OCI-LY7 (cell line): ENCODE data around the gene DBF4B. TPM values are rescaled to one million over a fixed set of nuclear protein-coding genes. Genes with fewer than 3 reads are reported as not detected.

ENCODE experiments used
- BruUV-seq: library from RNA; stranded (reverse); fragments of 400-500 nt; replicated peaks from 2 replicates; lab custom pipeline; 2021; lab: Mats Ljungman, UMichigan
- CTCF ChIA-PET: fragments of 300-600 bp; sonication (Branson Sonifier 250); formaldehyde crosslinking; loops from one replicate; lab custom pipeline; 2022; ENCODE audit warnings: antibody characterized with exemption; ENCODE audit not compliant: unreplicated experiment; lab: Charles Lee
- POLR2A ChIA-PET: fragments of 300-600 bp; sonication (Branson Sonifier 250); formaldehyde crosslinking; loops from one replicate; lab custom pipeline; 2022; ENCODE audit warnings: antibody characterized with exemption; lab: Charles Lee
- DNase-seq: peaks from one replicate; pipeline ENCODE4 v3.0.0-alpha.2; 2015; ENCODE audit warnings: low spot score
- H2AFZ ChIP-seq: fragments of 200-600 bp; sonication (generic), shearing (Covaris generic); 2 replicates; pipeline ENCODE4 v1.6.1; 2014; ENCODE audit warnings: mild to moderate bottlenecking, antibody characterized with exemption, low read length, moderate library complexity
- H3K27ac ChIP-seq: fragments of 200-600 bp; sonication (generic); 2 replicates; pipeline ENCODE4 v1.5.1; 2014; ENCODE audit warnings: mixed run types, low read depth, mild to moderate bottlenecking, moderate library complexity, low read length, inconsistent platforms; ENCODE audit not compliant: poor library complexity, severe bottlenecking
- H3K36me3 ChIP-seq: fragments of 200-600 bp; sonication (generic); 2 replicates; pipeline ENCODE4 v1.6.1; 2014; ENCODE audit warnings: mild to moderate bottlenecking, antibody characterized with exemption, low read length, moderate library complexity, mixed read lengths; ENCODE audit not compliant: insufficient read depth
- H3K4me1 ChIP-seq: fragments of 200-600 bp; sonication (generic); 2 replicates; pipeline ENCODE4 v1.5.1; 2014; ENCODE audit warnings: mild to moderate bottlenecking, low read length; ENCODE audit not compliant: insufficient read depth, poor library complexity, severe bottlenecking
- H3K4me2 ChIP-seq: fragments of 200-600 bp; sonication (generic); 2 replicates; pipeline ENCODE4 v1.6.1; 2014; ENCODE audit warnings: mild to moderate bottlenecking, low read length
- H3K4me3 ChIP-seq: fragments of 200-600 bp; sonication (generic); 2 replicates; pipeline ENCODE4 v1.5.1; 2014; ENCODE audit warnings: mild to moderate bottlenecking, low read depth, low read length; ENCODE audit not compliant: poor library complexity, severe bottlenecking
- H3K79me2 ChIP-seq: fragments of 200-600 bp; sonication (generic); 2 replicates; pipeline ENCODE4 v1.6.1; 2016; ENCODE audit warnings: low read depth, mild to moderate bottlenecking, low read length, moderate library complexity, mixed read lengths; ENCODE audit not compliant: insufficient read depth
- H3K9me2 ChIP-seq: fragments of 200-600 bp; sonication (generic); 2 replicates; pipeline ENCODE4 v1.6.1; 2016; ENCODE audit warnings: mild to moderate bottlenecking, low read length, mixed read lengths; ENCODE audit not compliant: insufficient read depth
- H3K9me3 ChIP-seq: fragments of 200-600 bp; sonication (generic); 2 replicates; pipeline ENCODE4 v1.6.1; 2014; ENCODE audit warnings: mild to moderate bottlenecking, mixed run types, low read length, mixed read lengths
- H4K20me1 ChIP-seq: fragments of 200-600 bp; sonication (generic); 2 replicates; pipeline ENCODE4 v1.6.1; 2014; ENCODE audit warnings: mild to moderate bottlenecking, antibody characterized with exemption, low read length, moderate library complexity, mixed read lengths; ENCODE audit not compliant: insufficient read depth
- CTCF ChIP-seq: fragments of 200-600 bp; sonication (generic); conservative IDR thresholded peaks from 2 replicates; pipeline ENCODE4 v1.5.1; 2014; ENCODE audit warnings: mild to moderate bottlenecking, antibody characterized with exemption, low read length, moderate library complexity, mixed read lengths
- EZH2phosphoT487 ChIP-seq: fragments of 200-600 bp; sonication (generic); IDR thresholded peaks from 2 replicates; pipeline ENCODE4 v1.6.1; 2018; ENCODE audit warnings: low read depth, borderline replicate concordance, mild to moderate bottlenecking, mixed run types, antibody characterized with exemption, low read length, moderate library complexity, mixed read lengths
- intact Hi-C: fragments of 100-400 bp; cut with micrococcal nuclease; formaldehyde crosslinking; loops from one replicate; pipeline ENCODE4 v1.10.0; 2022; ENCODE audit not compliant: unreplicated experiment
- total RNA-seq, 2 experiments: library from RNA; depleted of rRNA in 1 of 2; stranded (reverse); fragments of >200 nt in 1 of 2; shearing (Covaris generic) in 1 of 2; gene quantifications; 2 replicates each; pipeline ENCODE4 v1.2.3, GENCODE V29; 2014 to 2022

The DBF4B gene
- total RNA-seq, 2 experiments from 2014 or later: 18.1 to 45.8 TPM

GRCh38 chr17:44760474-44761308, 52.2 kb downstream of the DBF4B start:
- Histone ChIP-seq H2AFZ (no peak overlapping the region), H4K20me1 (no peaks in the 10 kb centered on the region), H3K27ac (no peak overlapping the region), H3K9me3 (no peaks in the 10 kb centered on the region), H3K36me3 (no peaks in the 10 kb centered on the region), H3K79me2 (no peaks in the 10 kb centered on the region), H3K4me2 (no peak overlapping the region), H3K9me2 (no peaks in the 10 kb centered on the region), H3K4me1 (no peaks in the 10 kb centered on the region), H3K4me3 (no peak overlapping the region)
- no peak for DNase-seq
- CTCF ChIA-PET: no interaction called here
- TF ChIP-seq EZH2phosphoT487: no peak
- TF ChIP-seq CTCF: no peak
- no TSS peak for BruUV-seq
- POLR2A ChIA-PET: no interaction called here
- intact Hi-C loops: no loop called here

GRCh38 chr17:44761932-44762810, 53.7 kb downstream of the DBF4B start:
- no peaks in the 10 kb centered on the region for H4K20me1 ChIP-seq
- POLR2A ChIA-PET: interaction anchor here (0.5 kb wide), 1 partner anchor 223 kb away, joined by 4 read pairs; no protein-coding TSS in a partner anchor
- BruUV-seq: no TSS peak
- no peaks in the 10 kb centered on the region for H3K9me2 ChIP-seq
- no peak overlapping the region for H3K4me3 ChIP-seq
- TF ChIP-seq EZH2phosphoT487 (no peak), CTCF (no peak)
- no peaks in the 10 kb centered on the region for H3K36me3 ChIP-seq
- no peak overlapping the region for H3K27ac ChIP-seq
- H3K4me1 ChIP-seq: no peaks in the 10 kb centered on the region
- no peak for DNase-seq
- no peaks in the 10 kb centered on the region for H3K9me3 ChIP-seq
- no peak overlapping the region for H3K4me2 ChIP-seq
- no peak overlapping the region for H2AFZ ChIP-seq
- intact Hi-C loops: no loop called here
- no peaks in the 10 kb centered on the region for H3K79me2 ChIP-seq
- CTCF ChIA-PET: no interaction called here
